ENCODE measurements around the gene GDF10. TPM values are rescaled to one million over a fixed set of nuclear protein-coding genes. Genes with fewer than 3 reads are reported as not detected.

GDF10 gene
- polyA plus RNA-seq, 1 donor from 2014 or later = 0.66 TPM

- Histone ChIP-seq H3K9ac (ENCODE audit: low read length) (no peak overlapping the region), H4K20me1 (ENCODE audit: insufficient read depth) (no peaks in the 10 kb centered on the region), H3K9me2 (ENCODE audit: insufficient read depth, low read length) (no peaks in the 10 kb centered on the region), H2AFZ (ENCODE audit: low read depth, low read length) (no peak overlapping the region), H3K4me3 (ENCODE audit: low read length) (no peak overlapping the region), H3K27ac (ENCODE audit: low read length) (no peak overlapping the region), H3K4me2 (ENCODE audit: low read length) (no peak overlapping the region), H3K27me3 (ENCODE audit: insufficient read depth, low read depth, low read length) (no peaks in the 10 kb centered on the region), H3K36me3 (ENCODE audit: insufficient read depth, low read length) (no peaks in the 10 kb centered on the region), H3K9me3 (ENCODE audit: low read length) (no peaks in the 10 kb centered on the region), H3F3A (ENCODE audit: insufficient read depth, low read length, poor library complexity, severe bottlenecking) (no peaks in the 10 kb centered on the region), H3K79me2 (replicated peaks; ENCODE audit: insufficient read depth, low read length) (no peaks in the 10 kb centered on the region)
- TF ChIP-seq REST (IDR thresholded peaks at IDR 0.05; ENCODE audit: borderline replicate concordance) (no peak), EP300 (conservative IDR thresholded peaks at IDR 0.05; ENCODE audit: poor library complexity, severe bottlenecking) (no peak), EZH2 (IDR thresholded peaks at IDR 0.05; ENCODE audit: borderline replicate concordance, insufficient read depth, low read length, poor library complexity, severe bottlenecking) (no peak), POLR2AphosphoS5 (IDR thresholded peaks at IDR 0.05) (no peak), RAD21 (conservative IDR thresholded peaks at IDR 0.05) (no peak), MXI1 (conservative IDR thresholded peaks at IDR 0.05; ENCODE audit: poor library complexity, severe bottlenecking) (no peak), CTCF (IDR thresholded peaks at IDR 0.05; ENCODE audit: poor library complexity, severe bottlenecking) (no peak), SMC3 (conservative IDR thresholded peaks at IDR 0.05; ENCODE audit: poor library complexity) (no peak), TAF1 (IDR thresholded peaks at IDR 0.05; ENCODE audit: low read depth) (no peak)
Measured at GRCh38 chr10:47310090-47310505, 10.1 kb downstream of the GDF10 start.

- no peak overlapping the region for H3K4me2 ChIP-seq (ENCODE audit: low read length)
- no peaks in the 10 kb centered on the region for H3K79me2 ChIP-seq (replicated peaks; ENCODE audit: insufficient read depth, low read length)
- no peaks in the 10 kb centered on the region for H4K20me1 ChIP-seq (ENCODE audit: insufficient read depth)
- H3F3A ChIP-seq (ENCODE audit: insufficient read depth, low read length, poor library complexity, severe bottlenecking) = no peaks in the 10 kb centered on the region
- no peak overlapping the region for H3K27ac ChIP-seq (ENCODE audit: low read length)
- H3K9me3 ChIP-seq (ENCODE audit: low read length) = no peaks in the 10 kb centered on the region
- H3K9me2 ChIP-seq (ENCODE audit: insufficient read depth, low read length) = no peaks in the 10 kb centered on the region
- no peaks in the 10 kb centered on the region for H3K36me3 ChIP-seq (ENCODE audit: insufficient read depth, low read length)
- no peaks in the 10 kb centered on the region for H3K27me3 ChIP-seq (ENCODE audit: insufficient read depth, low read depth, low read length)
- no peak overlapping the region for H3K9ac ChIP-seq (ENCODE audit: low read length)
- TF ChIP-seq MXI1 (conservative IDR thresholded peaks at IDR 0.05; ENCODE audit: poor library complexity, severe bottlenecking) = no peak
- TF ChIP-seq RAD21 (conservative IDR thresholded peaks at IDR 0.05) = no peak
- TF ChIP-seq SMC3 (conservative IDR thresholded peaks at IDR 0.05; ENCODE audit: poor library complexity) = no peak
- no peak for TF ChIP-seq CTCF (IDR thresholded peaks at IDR 0.05; ENCODE audit: poor library complexity, severe bottlenecking)
- no peak for TF ChIP-seq REST (IDR thresholded peaks at IDR 0.05; ENCODE audit: borderline replicate concordance)
- no peak for TF ChIP-seq TAF1 (IDR thresholded peaks at IDR 0.05; ENCODE audit: low read depth)
- no peak for TF ChIP-seq EZH2 (IDR thresholded peaks at IDR 0.05; ENCODE audit: borderline replicate concordance, insufficient read depth, low read length, poor library complexity, severe bottlenecking)
- no peak for TF ChIP-seq POLR2AphosphoS5 (IDR thresholded peaks at IDR 0.05)
- no peak for TF ChIP-seq EP300 (conservative IDR thresholded peaks at IDR 0.05; ENCODE audit: poor library complexity, severe bottlenecking)
- no peak overlapping the region for H3K4me3 ChIP-seq (ENCODE audit: low read length)
- no peak overlapping the region for H2AFZ ChIP-seq (ENCODE audit: low read depth, low read length)
Measured at GRCh38 chr10:47311193-47311931, 11.4 kb downstream of the GDF10 start.

Data from neural cell (in vitro differentiated cells).